ENCODE data around the gene SLC6A13.

DNA sequence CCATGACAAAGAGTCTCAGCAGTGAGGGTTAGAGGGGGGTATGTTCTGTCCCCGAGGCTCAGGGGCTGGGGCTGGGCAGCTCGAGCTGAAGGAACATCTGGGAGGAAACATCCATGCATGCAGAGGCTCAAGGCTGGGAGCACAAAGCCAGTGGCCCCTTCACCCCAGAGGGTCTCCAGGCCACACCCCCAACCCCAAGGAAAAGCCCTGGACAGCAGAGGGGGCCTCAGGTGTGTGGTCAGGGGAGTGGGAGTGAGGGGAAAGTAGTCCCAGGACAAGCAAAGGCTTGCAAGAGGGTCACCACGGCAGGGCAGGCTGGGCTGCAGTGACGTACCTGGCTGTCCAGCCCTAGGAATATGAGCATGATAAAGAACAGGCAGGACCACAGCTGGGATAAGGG, 66.2 kb downstream of the SLC6A13 start:
- TF ChIP-seq TOX (CRISPR knock-in tag; IDR thresholded peaks at IDR 0.05; ENCODE audit: borderline replicate concordance) (no peak), RARB (CRISPR knock-in tag; IDR thresholded peaks at IDR 0.05) (no peak), OSR1 (CRISPR knock-in tag; IDR thresholded peaks at IDR 0.05) (no peak)

Measured in SK-N-SH treated with all-trans-retinoic acid at 6 μM for 48 hours (cell line).